ENCODE data around the gene ZC3HAV1. TPM values are rescaled to one million over a fixed set of nuclear protein-coding genes. Genes with fewer than 3 reads are reported as not detected.

The ZC3HAV1 gene
- total and polyA plus RNA-seq, 2 of the 13 experiments (the other 11 are each of a cell fraction or from before 2014, with no cell fraction given) = 12.7 to 23.7 TPM

DNA sequence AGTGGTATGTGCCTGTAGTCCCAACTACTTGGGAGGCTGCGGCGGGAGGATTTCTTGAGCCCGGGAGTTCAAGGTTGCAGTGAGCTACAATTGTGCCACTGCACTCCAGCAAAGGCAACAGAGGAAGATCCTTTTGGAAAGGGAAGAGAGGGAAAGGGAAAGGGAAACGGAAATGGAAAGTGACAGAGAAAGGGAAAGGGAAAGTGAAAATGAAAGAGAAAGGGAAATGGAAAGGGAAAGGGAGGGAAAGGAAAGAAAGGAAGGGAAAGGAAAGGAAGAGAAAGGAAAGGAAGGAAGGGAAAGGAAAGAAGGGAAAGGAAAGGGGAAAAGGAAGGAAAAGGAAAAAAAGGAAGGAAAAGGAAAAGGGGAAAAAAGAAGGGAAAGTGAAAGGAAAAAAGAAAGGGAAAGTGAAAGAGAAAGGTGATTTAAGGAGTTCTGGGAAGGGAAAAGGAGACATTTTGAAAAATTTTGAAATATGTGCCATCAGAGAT is 2.3 kb upstream of the ZC3HAV1 start:
- BruUV-seq (replicated peaks) = no TSS peak
- Histone ChIP-seq H3K79me2 (ENCODE audit: insufficient read depth, low read length) (peaks cover 21% of the 10 kb centered on the region), H3K9me3 (ENCODE audit: low read length) (no peaks in the 10 kb centered on the region), H3K36me3 (replicated peaks in 1 of 2; ENCODE audit: control insufficient read depth in 1 of 2, insufficient read depth in 2 of 2, low read length in 2 of 2) (no peaks in the 10 kb centered on the region), H3K27me3 (ENCODE audit: control insufficient read depth in 1 of 2, insufficient read depth in 2 of 2, low read length in 2 of 2) (no peaks in the 10 kb centered on the region; a peak in 1 of 5 replicates), H2AFZ (ENCODE audit: low read length) (no peak overlapping the region), H3K4me3 (replicated peaks in 1 of 3; ENCODE audit: insufficient read depth in 1 of 3, low read depth in 2 of 3, low read length in 3 of 3) (no peak overlapping the region), H3K4me2 (ENCODE audit: low read depth, low read length) (peak overlapping the region; percentile 28), H3K27ac (ENCODE audit: extremely low read length, insufficient read depth, low read length) (no peak overlapping the region), H3K9ac (ENCODE audit: insufficient read depth, low read depth, low read length) (no peak overlapping the region), H3K4me1 (ENCODE audit: insufficient read depth, low read length) (peaks cover 66% of the 10 kb centered on the region), H4K20me1 (ENCODE audit: insufficient read depth, low read length) (no peaks in the 10 kb centered on the region)
- in situ Hi-C loops (cut with HindIII; ENCODE audit: extremely low pct_ligation_motif_present, low pct_unique_long_range_greater_than_20kb) = no loop called here
- ATAC-seq (no peak), DNase-seq (ENCODE audit: low spot score) (no peak), FAIRE-seq (no peak)
- ChIA-PET POLR2A (no interaction called here), CTCF (ENCODE audit: low intra/inter-chr PET ratio, low total read pairs) (no interaction called here)
- intact Hi-C loops (cut with micrococcal nuclease; ENCODE audit: unreplicated experiment) = loop anchor here (2.0 kb wide), 1 partner anchor 21 kb away; a partner anchor contains a TSS
- 94% methylated on average over 4 of the region's 4 CpGs for WGBS (ENCODE audit: low lambda C conversion rate)
- peak; percentile 48; the same call in 1 of the 2 replicates for TF ChIP-seq LCORL (IDR thresholded peaks at IDR 0.05)
- no peak for TF ChIP-seq LCORL (CRISPR knock-in tag; IDR thresholded peaks at IDR 0.05)
- TF ChIP-seq ZMYM4 (CRISPR knock-in tag; IDR thresholded peaks at IDR 0.05) = no peak
- TF ChIP-seq FOXP1 (IDR thresholded peaks at IDR 0.05) = 0 out of 2 replicates have a peak, but pooled peaks have one; percentile 29
- no peak for TF ChIP-seq FOXP1 (CRISPR knock-in tag; IDR thresholded peaks at IDR 0.05)
- TF ChIP-seq, protein P1, sequence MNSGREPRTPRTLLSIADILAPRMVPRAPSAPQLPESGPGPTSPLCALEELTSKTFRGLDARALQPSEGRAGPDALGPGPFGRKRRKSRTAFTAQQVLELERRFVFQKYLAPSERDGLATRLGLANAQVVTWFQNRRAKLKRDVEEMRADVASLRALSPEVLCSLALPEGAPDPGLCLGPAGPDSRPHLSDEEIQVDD (CRISPR knock-in tag; IDR thresholded peaks at IDR 0.05; ENCODE audit: borderline replicate concordance) = no peak
- TF ChIP-seq, protein P2, sequence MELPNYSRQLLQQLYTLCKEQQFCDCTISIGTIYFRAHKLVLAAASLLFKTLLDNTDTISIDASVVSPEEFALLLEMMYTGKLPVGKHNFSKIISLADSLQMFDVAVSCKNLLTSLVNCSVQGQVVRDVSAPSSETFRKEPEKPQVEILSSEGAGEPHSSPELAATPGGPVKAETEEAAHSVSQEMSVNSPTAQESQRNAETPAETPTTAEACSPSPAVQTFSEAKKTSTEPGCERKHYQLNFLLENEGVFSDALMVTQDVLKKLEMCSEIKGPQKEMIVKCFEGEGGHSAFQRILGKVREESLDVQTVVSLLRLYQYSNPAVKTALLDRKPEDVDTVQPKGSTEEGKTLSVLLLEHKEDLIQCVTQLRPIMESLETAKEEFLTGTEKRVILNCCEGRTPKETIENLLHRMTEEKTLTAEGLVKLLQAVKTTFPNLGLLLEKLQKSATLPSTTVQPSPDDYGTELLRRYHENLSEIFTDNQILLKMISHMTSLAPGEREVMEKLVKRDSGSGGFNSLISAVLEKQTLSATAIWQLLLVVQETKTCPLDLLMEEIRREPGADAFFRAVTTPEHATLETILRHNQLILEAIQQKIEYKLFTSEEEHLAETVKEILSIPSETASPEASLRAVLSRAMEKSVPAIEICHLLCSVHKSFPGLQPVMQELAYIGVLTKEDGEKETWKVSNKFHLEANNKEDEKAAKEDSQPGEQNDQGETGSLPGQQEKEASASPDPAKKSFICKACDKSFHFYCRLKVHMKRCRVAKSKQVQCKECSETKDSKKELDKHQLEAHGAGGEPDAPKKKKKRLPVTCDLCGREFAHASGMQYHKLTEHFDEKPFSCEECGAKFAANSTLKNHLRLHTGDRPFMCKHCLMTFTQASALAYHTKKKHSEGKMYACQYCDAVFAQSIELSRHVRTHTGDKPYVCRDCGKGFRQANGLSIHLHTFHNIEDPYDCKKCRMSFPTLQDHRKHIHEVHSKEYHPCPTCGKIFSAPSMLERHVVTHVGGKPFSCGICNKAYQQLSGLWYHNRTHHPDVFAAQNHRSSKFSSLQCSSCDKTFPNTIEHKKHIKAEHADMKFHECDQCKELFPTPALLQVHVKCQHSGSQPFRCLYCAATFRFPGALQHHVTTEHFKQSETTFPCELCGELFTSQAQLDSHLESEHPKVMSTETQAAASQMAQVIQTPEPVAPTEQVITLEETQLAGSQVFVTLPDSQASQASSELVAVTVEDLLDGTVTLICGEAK (IDR thresholded peaks at IDR 0.05) = peak; percentile 22; the same call in 1 of the 2 replicates
- TF ChIP-seq, protein P2 (CRISPR knock-in tag; IDR thresholded peaks at IDR 0.05) = no peak
- no peak for TF ChIP-seq WIZ (CRISPR knock-in tag; IDR thresholded peaks at IDR 0.05)
- no peak for TF ChIP-seq SIN3A (IDR thresholded peaks at IDR 0.05; ENCODE audit: borderline replicate concordance, low read depth, low read length)
- TF ChIP-seq FOXK2 (IDR thresholded peaks at IDR 0.05) = peak; percentile 63
- no peak for TF ChIP-seq PHB2 (IDR thresholded peaks at IDR 0.05; ENCODE audit: partially characterized antibody)
- no peak for TF ChIP-seq ATAD3A (CRISPR knock-in tag; IDR thresholded peaks at IDR 0.05)
- no peak for TF ChIP-seq NFIC (IDR thresholded peaks at IDR 0.05; ENCODE audit: low read length)
- no peak for TF ChIP-seq ZMYM2 (CRISPR knock-in tag; IDR thresholded peaks at IDR 0.05)
- TF ChIP-seq CC2D1A (CRISPR knock-in tag; IDR thresholded peaks at IDR 0.05) = no peak
- TF ChIP-seq ARNT (IDR thresholded peaks at IDR 0.05) = 0 out of 2 replicates have a peak, but pooled peaks have one; percentile 72
- 0 out of 2 replicates have a peak, but pooled peaks have one; percentile 24 for TF ChIP-seq JUNB (CRISPR knock-in tag; IDR thresholded peaks at IDR 0.05; ENCODE audit: borderline replicate concordance)
- TF ChIP-seq SP2 (CRISPR knock-in tag; IDR thresholded peaks at IDR 0.05) = no peak
- no peak for TF ChIP-seq TBL1XR1 (IDR thresholded peaks at IDR 0.05; ENCODE audit: borderline replicate concordance, low read length, partially characterized antibody)
